Thyroid gland (tissue), 4 donors: ENCODE measurements around the gene RPS26.

Source experiments
- POLR2A ChIP-seq, 2 donors: fragments of 450-650 bp; IDR thresholded peaks; one replicate each; pipeline ENCODE4 v1.6.1; 2017; ENCODE audit warnings: antibody characterized with exemption in 2 of 2, mild to moderate bottlenecking in 2 of 2, moderate library complexity in 1 of 2
- TF ChIP-seq, protein P1 (sequence below), 6 experiments: fragments of 200-600 bp in 3 of 6; fragments of 450-650 bp in 3 of 6; sonication (generic) in 3 of 6; IDR thresholded peaks; one replicate each; pipeline ENCODE4 v1.5.1; 2016 to 2019; ENCODE audit warnings: antibody characterized with exemption in 6 of 6, mild to moderate bottlenecking in 2 of 6, inconsistent platforms in 1 of 6, moderate library complexity in 1 of 6

DNA sequence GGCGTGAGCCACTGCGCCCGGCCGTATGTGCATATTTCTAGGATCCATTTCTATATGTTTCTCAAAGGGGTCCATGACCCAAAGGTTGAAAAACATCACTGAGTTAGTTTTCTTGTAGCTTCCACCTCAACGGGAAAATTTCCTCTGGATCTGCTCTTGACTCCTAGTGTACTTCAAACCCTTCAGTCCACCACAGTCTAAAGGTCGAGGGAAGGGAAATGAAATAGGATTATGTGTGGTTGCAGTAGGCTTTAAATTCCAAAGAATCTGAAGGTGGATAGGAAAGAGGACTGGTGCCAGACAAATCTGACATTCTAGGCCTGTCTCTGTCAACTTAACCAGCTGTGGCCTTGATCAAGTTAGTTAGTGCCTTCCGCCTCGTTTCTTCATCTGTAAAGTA lies 46.4 kb upstream of the RPS26 start:
- TF ChIP-seq, protein P1, sequence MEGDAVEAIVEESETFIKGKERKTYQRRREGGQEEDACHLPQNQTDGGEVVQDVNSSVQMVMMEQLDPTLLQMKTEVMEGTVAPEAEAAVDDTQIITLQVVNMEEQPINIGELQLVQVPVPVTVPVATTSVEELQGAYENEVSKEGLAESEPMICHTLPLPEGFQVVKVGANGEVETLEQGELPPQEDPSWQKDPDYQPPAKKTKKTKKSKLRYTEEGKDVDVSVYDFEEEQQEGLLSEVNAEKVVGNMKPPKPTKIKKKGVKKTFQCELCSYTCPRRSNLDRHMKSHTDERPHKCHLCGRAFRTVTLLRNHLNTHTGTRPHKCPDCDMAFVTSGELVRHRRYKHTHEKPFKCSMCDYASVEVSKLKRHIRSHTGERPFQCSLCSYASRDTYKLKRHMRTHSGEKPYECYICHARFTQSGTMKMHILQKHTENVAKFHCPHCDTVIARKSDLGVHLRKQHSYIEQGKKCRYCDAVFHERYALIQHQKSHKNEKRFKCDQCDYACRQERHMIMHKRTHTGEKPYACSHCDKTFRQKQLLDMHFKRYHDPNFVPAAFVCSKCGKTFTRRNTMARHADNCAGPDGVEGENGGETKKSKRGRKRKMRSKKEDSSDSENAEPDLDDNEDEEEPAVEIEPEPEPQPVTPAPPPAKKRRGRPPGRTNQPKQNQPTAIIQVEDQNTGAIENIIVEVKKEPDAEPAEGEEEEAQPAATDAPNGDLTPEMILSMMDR (IDR thresholded peaks at IDR 0.05): no peak
- no peak for TF ChIP-seq POLR2A (IDR thresholded peaks at IDR 0.05)
